ENCODE data around the gene PARD3B. TPM values are rescaled to one million over a fixed set of nuclear protein-coding genes. Genes with fewer than 3 reads are reported as not detected.

The PARD3B gene
- total RNA-seq, 1 donor from 2014 or later, result 6.5 TPM

DNA sequence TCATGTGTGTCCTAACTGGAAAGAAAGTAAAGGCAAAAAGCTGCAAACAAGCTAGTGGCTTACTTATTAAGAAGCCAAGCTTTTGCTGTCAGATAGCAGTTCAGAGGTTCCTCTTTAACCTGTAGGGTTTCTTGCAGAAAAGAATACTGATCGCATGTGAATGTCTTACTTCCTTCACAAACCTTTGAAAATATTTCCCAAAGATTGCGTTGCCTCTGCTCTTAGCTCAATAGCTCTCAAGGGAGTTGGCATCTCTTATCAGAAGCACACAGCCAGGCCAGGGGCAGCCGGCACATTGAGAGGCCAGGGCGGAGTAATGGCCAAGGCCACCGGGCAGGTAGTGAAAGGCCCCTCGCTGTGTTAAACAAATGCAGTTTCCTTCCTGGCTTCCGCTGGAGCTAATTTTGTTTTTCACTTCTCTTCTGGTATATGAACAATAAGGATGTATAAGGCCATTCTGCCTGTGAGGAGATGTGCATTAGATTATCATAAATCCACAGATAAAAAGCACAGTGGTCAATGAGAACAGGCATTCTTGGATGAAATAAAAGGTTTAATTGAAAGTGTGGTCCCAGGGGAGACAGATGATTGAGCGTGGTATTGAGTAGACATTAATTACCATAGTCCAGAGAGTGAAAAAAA is 594.7 kb downstream of the PARD3B start:
- Histone ChIP-seq H3K36me3 (ENCODE audit: control insufficient read depth, insufficient read depth, low read length) (no peaks in the 10 kb centered on the region), H3K4me3 (ENCODE audit: low read depth, low read length) (no peak overlapping the region), H3K27me3 (ENCODE audit: control insufficient read depth, insufficient read depth, low read length) (no peaks in the 10 kb centered on the region)
- no peak for DNase-seq (ENCODE audit: low read depth)
- TF ChIP-seq, protein P1, sequence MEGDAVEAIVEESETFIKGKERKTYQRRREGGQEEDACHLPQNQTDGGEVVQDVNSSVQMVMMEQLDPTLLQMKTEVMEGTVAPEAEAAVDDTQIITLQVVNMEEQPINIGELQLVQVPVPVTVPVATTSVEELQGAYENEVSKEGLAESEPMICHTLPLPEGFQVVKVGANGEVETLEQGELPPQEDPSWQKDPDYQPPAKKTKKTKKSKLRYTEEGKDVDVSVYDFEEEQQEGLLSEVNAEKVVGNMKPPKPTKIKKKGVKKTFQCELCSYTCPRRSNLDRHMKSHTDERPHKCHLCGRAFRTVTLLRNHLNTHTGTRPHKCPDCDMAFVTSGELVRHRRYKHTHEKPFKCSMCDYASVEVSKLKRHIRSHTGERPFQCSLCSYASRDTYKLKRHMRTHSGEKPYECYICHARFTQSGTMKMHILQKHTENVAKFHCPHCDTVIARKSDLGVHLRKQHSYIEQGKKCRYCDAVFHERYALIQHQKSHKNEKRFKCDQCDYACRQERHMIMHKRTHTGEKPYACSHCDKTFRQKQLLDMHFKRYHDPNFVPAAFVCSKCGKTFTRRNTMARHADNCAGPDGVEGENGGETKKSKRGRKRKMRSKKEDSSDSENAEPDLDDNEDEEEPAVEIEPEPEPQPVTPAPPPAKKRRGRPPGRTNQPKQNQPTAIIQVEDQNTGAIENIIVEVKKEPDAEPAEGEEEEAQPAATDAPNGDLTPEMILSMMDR (IDR thresholded peaks at IDR 0.05; ENCODE audit: insufficient read depth, low read length, poor library complexity, severe bottlenecking), result no peak

DNA sequence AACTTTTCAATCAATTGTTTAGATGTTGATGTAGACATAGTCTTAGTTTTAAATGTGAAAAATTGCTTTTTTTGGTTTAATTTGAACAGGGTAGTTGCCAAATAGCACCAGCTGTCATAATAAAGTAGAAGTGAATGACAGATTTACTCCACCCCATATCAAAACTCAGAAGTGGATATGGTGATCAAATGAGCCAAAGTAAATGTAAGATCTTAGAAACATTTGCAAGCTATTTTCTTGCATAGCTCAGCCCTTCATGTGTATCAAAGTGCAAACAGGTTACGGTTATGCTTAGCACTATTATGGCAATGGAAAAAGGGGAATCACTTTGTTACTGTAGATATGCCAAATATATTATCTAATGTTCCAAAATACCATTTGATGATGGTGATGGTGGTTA is 596.1 kb downstream of the PARD3B start:
- TF ChIP-seq, protein P1 (IDR thresholded peaks at IDR 0.05; ENCODE audit: insufficient read depth, low read length, poor library complexity, severe bottlenecking), result no peak
- no peak overlapping the region for H3K4me3 ChIP-seq (ENCODE audit: low read depth, low read length)

GRCh38 chr2:205145888-205146287 is 600.6 kb downstream of the PARD3B start:
- no peak for DNase-seq (ENCODE audit: low read depth)
- no peak overlapping the region for H3K4me3 ChIP-seq (ENCODE audit: low read depth, low read length)
- TF ChIP-seq, protein P1 (IDR thresholded peaks at IDR 0.05; ENCODE audit: insufficient read depth, low read length, poor library complexity, severe bottlenecking), result no peak
- H3K27me3 ChIP-seq (ENCODE audit: control insufficient read depth, insufficient read depth, low read length), result no peaks in the 10 kb centered on the region
- H3K36me3 ChIP-seq (ENCODE audit: control insufficient read depth, insufficient read depth, low read length), result no peaks in the 10 kb centered on the region

More for the DNA sequence above, 596.1 kb downstream of the PARD3B start:
- DNase-seq (ENCODE audit: low read depth), result no peak
- H3K36me3 ChIP-seq (ENCODE audit: control insufficient read depth, insufficient read depth, low read length), result no peaks in the 10 kb centered on the region
- H3K27me3 ChIP-seq (ENCODE audit: control insufficient read depth, insufficient read depth, low read length), result no peaks in the 10 kb centered on the region

DNA sequence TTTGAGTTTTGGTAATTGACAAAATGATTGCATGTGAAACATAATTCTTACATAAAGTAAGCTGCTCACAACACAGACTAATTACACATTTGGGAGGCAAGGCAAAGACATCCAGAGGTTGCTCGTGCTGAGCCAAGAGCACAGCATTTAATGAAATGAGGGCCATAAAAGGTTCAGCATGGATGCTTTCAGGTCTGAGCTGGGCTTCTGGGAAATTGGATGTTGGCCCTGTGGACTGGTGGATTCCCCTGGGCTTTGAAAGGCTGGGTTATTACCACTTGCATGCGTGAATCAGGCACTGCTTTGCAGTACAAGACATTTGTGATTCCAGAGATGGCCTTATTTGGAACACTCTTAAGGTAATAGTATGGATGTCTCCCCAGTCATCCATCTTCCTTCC is 603.5 kb downstream of the PARD3B start:
- DNase-seq (ENCODE audit: low read depth), result no peak
- TF ChIP-seq, protein P1 (IDR thresholded peaks at IDR 0.05; ENCODE audit: insufficient read depth, low read length, poor library complexity, severe bottlenecking), result no peak
- H3K4me3 ChIP-seq (ENCODE audit: low read depth, low read length), result no peak overlapping the region
- no peaks in the 10 kb centered on the region for H3K36me3 ChIP-seq (ENCODE audit: control insufficient read depth, insufficient read depth, low read length)
- H3K27me3 ChIP-seq (ENCODE audit: control insufficient read depth, insufficient read depth, low read length), result no peaks in the 10 kb centered on the region

DNA sequence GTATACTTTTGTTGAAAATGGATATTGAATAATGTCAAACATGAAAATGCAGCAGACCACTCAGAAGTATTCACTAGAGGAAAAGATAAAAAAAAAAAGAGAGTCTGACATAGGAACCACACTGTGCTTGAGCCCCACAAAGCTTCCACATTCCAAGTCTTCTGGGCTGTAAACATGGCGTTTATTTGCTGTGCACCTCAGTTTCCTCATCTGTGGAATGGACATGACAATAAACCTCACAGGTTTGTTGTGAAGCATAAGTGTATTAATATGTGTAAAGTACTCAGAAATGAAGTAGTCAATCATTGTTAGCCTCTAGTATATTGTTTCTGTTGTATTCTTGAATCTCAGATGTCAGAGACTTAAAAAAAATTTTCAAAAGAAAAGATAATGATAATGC is 611.2 kb downstream of the PARD3B start:
- Histone ChIP-seq H3K36me3 (ENCODE audit: control insufficient read depth, insufficient read depth, low read length) (no peaks in the 10 kb centered on the region), H3K4me3 (ENCODE audit: low read depth, low read length) (no peak overlapping the region), H3K27me3 (ENCODE audit: control insufficient read depth, insufficient read depth, low read length) (no peaks in the 10 kb centered on the region)
- TF ChIP-seq, protein P1 (IDR thresholded peaks at IDR 0.05; ENCODE audit: insufficient read depth, low read length, poor library complexity, severe bottlenecking), result no peak
- no peak for DNase-seq (ENCODE audit: low read depth)

GRCh38 chr2:205158404-205158803 is 613.1 kb downstream of the PARD3B start:
- TF ChIP-seq, protein P1 (IDR thresholded peaks at IDR 0.05; ENCODE audit: insufficient read depth, low read length, poor library complexity, severe bottlenecking), result no peak
- Histone ChIP-seq H3K27me3 (ENCODE audit: control insufficient read depth, insufficient read depth, low read length) (no peaks in the 10 kb centered on the region), H3K4me3 (ENCODE audit: low read depth, low read length) (no peak overlapping the region), H3K36me3 (ENCODE audit: control insufficient read depth, insufficient read depth, low read length) (no peaks in the 10 kb centered on the region)
- DNase-seq (ENCODE audit: low read depth), result no peak

All from kidney epithelial cell (primary cell).